GM21786 (cell line): ENCODE data around the gene LRRC71.

Experiments used
- ATAC-seq: cut with Tn5 transposase; IDR thresholded peaks from one replicate; pipeline ENCODE4 v1.9.1; 2021; ENCODE audit not compliant: unreplicated experiment

The LRRC71 gene

DNA sequence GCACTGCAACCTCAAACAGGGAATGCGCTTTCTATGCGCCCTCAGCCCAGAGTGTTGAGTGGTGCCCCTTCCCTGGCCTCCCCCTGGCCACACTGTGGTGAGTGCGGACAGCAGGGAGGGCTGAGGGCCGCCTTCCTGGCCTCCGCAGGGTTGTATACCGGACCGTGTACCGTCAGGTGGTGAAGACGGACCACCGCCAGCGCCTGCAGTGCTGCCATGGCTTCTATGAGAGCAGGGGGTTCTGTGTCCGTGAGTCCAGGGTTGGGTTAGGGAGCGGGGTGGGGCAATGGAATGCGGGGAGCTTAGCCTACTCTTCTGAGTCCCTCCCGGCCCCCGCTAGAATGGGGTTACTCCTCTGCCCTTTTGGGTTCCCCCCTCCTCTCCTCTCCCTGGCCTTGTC is 15.3 kb upstream of the LRRC71 start:
- no peak for ATAC-seq

DNA sequence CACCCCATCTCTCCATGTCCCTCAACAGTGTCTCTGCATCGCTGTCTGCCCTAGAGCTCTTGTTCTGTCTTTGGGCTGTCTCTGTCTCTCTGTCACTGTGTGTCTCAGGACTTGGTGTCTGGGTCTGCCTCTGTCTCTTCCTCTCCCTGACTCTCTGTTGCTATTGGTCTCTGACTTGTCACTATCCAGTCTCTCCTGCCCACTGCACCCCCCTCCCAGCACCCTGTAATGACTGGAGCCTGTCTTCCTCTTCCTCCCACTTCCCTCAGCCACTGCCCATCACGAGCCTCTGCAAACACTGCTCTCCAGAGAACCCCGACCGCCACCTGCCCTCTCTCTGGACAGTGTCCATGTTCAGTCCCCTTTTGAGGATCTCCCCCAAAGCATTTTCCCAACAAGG is 14.8 kb upstream of the LRRC71 start:
- ATAC-seq: no peak

- no peak for ATAC-seq
These were observed 14.1 kb upstream of the LRRC71 start for GRCh38 chr1:156906206-156906906.

GRCh38 chr1:156908541-156908940 is 11.9 kb upstream of the LRRC71 start:
- no peak for ATAC-seq

GRCh38 chr1:156908955-156909354 is 11.5 kb upstream of the LRRC71 start:
- no peak for ATAC-seq

- ATAC-seq: no peak
These were observed 10.8 kb upstream of the LRRC71 start for GRCh38 chr1:156909671-156910070.

DNA sequence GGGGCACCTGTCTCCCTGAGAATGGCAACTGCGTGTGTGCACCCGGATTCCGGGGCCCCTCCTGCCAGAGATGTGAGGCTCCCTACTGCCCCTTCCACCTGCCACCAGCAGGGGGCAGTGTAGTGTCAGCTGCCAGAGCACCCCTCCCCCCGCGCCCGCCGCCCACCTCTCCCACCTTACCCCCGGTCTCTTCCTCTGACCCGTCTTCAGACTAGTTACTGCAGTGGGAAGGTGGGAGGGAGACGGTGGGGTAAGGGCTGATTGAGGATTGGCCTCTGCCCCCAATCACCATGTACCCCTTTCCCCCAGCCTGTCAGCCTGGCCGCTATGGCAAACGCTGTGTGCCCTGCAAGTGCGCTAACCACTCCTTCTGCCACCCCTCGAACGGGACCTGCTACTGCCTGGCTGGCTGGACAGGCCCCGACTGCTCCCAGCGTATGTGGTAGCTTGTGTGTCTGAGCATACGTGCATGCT is 10.1 kb upstream of the LRRC71 start:
- ATAC-seq: no peak

- no peak for ATAC-seq
These were observed 8.7 kb upstream of the LRRC71 start for GRCh38 chr1:156911577-156912298.

DNA sequence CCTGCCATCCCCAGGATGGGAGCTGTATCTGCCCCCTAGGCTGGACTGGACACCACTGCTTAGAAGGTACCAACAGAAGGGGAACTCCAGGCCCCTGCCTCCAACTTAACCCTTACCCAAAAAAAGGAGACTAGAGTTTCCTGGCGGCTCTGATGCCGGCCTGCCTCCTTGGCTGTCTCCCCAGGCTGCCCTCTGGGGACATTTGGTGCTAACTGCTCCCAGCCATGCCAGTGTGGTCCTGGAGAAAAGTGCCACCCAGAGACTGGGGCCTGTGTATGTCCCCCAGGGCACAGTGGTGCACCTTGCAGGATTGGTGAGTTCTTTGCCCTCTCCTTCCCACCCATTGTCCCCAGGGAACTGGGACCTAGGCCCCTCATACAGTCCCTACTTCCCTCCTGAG is 8.1 kb upstream of the LRRC71 start:
- no peak for ATAC-seq

DNA sequence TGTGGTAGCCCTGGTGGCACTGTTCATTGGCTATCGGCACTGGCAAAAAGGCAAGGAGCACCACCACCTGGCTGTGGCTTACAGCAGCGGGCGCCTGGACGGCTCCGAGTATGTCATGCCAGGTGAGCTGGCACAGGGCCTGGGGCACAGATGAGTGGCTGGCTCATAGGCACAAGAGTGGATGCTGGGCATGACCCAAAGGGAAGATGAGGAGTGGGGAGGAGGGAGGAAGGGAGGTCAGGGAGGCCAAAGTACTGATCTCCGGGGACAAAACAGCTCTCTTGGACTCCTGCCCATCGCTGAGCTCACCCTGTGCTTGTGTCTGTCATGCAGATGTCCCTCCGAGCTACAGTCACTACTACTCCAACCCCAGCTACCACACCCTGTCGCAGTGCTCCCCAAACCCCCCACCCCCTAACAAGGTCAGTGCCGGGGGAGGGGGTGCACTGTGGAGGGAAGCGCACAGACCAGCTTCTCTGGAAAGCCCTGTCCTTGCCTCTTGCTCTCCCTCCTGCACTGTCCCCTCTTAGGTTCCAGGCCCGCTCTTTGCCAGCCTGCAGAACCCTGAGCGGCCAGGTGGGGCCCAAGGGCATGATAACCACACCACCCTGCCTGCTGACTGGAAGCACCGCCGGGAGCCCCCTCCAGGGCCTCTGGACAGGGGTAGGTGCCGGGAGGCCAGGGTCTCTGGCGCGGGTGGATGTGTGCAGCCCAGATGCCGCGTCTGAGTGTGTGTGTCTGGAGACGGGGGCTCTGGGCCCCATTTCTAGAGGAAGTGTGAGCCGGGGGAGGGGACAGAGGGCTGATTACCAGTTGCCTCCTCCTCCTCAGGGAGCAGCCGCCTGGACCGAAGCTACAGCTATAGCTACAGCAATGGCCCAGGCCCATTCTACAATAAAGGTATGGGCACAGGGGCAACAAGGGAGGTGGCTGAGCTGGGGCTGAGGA is 7.3 kb upstream of the LRRC71 start:
- no peak for ATAC-seq

GRCh38 chr1:156913809-156914387 is 6.5 kb upstream of the LRRC71 start:
- no peak for ATAC-seq

DNA sequence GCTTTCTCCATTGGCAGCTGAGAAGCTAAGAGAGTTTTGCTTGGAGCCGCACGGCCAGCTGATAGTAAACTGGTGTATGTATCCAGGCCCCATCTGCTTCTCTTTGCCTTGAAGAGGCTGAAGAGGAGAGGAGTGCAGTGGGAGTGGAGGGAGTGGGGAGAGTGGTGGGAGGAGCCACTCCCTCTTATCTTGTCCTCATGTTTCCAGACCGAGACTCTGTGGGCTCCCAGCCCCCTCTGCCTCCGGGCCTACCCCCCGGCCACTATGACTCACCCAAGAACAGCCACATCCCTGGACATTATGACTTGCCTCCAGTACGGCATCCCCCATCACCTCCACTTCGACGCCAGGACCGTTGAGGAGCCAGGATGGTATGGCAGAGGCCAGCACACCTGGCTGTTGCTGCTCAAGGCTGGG is 6.0 kb upstream of the LRRC71 start:
- ATAC-seq: no peak

GRCh38 chr1:156921053-156921529 is 659 bp downstream of the LRRC71 start:
- no peak for ATAC-seq

DNA sequence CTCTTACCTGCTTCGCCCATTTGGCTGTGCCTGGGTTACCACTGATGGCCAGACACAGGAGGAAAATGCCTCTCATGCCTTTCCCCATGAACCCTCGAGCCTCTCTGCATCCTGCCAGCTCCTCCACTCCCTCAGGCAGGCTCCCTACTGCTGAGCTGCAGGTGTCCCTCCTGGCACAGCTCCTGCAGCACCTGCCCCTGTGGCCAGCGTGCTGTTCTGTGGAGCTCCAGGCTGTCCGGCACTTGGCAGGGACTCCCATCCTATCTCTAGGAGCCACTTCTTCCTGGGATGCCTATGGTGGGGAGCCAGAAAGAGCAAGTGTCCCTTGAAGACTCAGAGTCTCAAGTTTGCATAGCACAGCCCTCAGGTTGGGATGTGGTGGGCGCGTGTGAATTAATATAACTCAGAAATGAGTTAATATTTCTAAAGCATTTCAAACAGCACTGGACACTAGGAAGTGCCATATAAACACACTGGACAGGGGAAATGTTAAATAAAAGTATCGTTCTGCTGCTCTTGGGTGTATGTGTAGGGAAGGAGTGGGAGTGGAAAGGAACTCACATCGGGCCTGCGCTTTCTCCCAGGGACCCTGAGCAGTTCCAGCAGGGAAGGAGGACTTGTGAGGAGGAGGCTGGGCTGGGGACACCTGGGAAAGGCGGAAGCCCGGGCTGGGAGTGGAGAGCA is 2.7 kb downstream of the LRRC71 start:
- ATAC-seq: no peak

GRCh38 chr1:156923670-156924477 is 3.4 kb downstream of the LRRC71 start:
- ATAC-seq: no peak

GRCh38 chr1:156924478-156925153 is 4.2 kb downstream of the LRRC71 start:
- ATAC-seq: no peak

GRCh38 chr1:156925154-156926010 is 5.0 kb downstream of the LRRC71 start:
- ATAC-seq: no peak

DNA sequence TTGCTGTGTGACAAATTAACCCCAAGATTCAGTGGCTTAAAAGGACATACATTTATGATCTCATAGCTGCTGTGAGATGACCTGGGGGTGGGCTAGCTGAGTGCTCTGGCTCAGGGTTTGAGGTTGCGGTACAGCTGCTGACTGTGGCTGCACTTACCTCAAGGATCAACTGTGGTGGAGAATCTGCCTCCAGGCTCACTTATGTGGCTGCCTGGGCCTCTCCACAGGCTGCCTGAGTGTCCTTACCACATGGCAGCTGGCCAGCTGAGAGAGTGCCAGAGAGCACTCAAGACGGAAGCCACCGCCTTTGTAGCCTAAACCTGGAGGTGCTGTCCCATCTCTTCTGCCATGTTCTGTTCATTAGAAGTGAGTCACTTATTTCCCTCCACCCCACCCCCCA is 5.7 kb downstream of the LRRC71 start:
- ATAC-seq: no peak
